Thoracic aorta (tissue), 2 donors: Measurements from ENCODE around the gene UBAP2L. TPM values are rescaled to one million over a fixed set of nuclear protein-coding genes. Genes with fewer than 3 reads are reported as not detected.
"Not testable (repeated sequence)": the region's sequence is repeated elsewhere in the genome, so short reads cannot be mapped to it uniquely, and the experiment has no call there.

Experiments used
- ATAC-seq: fragments of 150-250 bp; one replicate; pipeline ENCODE4 v1.8.0; 2017; ENCODE audit warnings: low read depth; ENCODE audit not compliant: insufficient number of reproducible peaks, low FRiP score
- DNase-seq: peaks from one replicate; pipeline ENCODE4 v3.0.0-alpha.2; 2020; ENCODE audit warnings: low spot score
- H3K27ac ChIP-seq, 2 donors: fragments of 200-600 bp; sonication (generic); 1 replicate in 1 of 2; 2 replicates in 1 of 2; pipeline ENCODE4 v1.5.1; 2016; ENCODE audit warnings: mild to moderate bottlenecking in 2 of 2, moderate library complexity in 2 of 2
- H3K27me3 ChIP-seq: fragments of 200-600 bp; sonication (generic); replicated peaks from 2 replicates; pipeline ENCODE4 v1.6.0; 2016; ENCODE audit warnings: mild to moderate bottlenecking; ENCODE audit not compliant: insufficient read depth
- H3K36me3 ChIP-seq: fragments of 200-600 bp; sonication (generic); one replicate; pipeline ENCODE4 v1.5.1; 2016
- H3K4me1 ChIP-seq, 2 donors: fragments of 200-600 bp; sonication (generic); 1 replicate in 1 of 2; 2 replicates in 1 of 2; pipeline versions ENCODE4 v1.5.1 to v1.6.0; 2016; ENCODE audit warnings: low read depth in 2 of 2, mild to moderate bottlenecking in 1 of 2; ENCODE audit not compliant: control insufficient read depth in 1 of 2
- H3K4me3 ChIP-seq: fragments of 200-600 bp; sonication (generic); 2 replicates; pipeline ENCODE4 v1.5.1; 2016; ENCODE audit warnings: mild to moderate bottlenecking
- H3K9me3 ChIP-seq: fragments of 200-600 bp; sonication (generic); 2 replicates; pipeline ENCODE4 v1.5.1; 2016
- CTCF ChIP-seq: fragments of 200-600 bp; sonication (generic); IDR thresholded peaks from one replicate; pipeline ENCODE4 v1.5.1; 2019; ENCODE audit warnings: antibody characterized with exemption
- total RNA-seq, 2 donors: library from RNA; depleted of rRNA; stranded (reverse); fragments of >200 nt; gene quantifications; one replicate each; pipeline versions ENCODE4 v1.1.0 to v1.2.3, GENCODE V29; 2016

The UBAP2L gene
- total RNA-seq, 2 donors from 2014 or later: 92.1 to 119 TPM

DNA sequence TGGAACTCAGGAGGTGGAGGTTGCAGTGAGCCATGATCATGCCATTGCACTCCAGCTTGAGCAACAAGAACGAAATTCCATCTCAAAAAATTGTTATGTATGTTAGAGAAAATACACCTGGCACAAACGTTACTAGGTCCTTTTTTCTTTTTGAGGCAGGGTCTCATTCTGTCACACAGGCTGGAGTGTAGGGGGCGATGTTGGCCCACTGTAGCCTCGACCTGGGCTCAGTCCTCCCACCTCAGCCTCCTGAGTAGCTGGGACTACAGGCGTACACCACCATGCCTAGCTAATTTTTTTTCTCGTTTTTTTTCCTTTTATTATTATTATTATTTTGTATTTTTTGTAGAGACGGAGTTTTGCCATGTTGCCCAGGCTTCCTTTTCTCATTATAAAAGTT lies 56.0 kb downstream of the UBAP2L start:
- peaks cover 7 to 15% of the 10 kb centered on the region in 2 donors for H3K4me1 ChIP-seq
- DNase-seq (no peak), ATAC-seq (no peak)
- H3K9me3 ChIP-seq: no peaks in the 10 kb centered on the region
- H3K27ac ChIP-seq: no peak overlapping the region
- H3K36me3 ChIP-seq: peaks cover 9% of the 10 kb centered on the region
- H3K4me3 ChIP-seq: no peak overlapping the region
- no peaks in the 10 kb centered on the region for H3K27me3 ChIP-seq
- TF ChIP-seq CTCF: no peak

GRCh38 chr1:154287591-154287990 lies 66.8 kb downstream of the UBAP2L start:
- not testable (repeated sequence) for DNase-seq, H3K36me3 ChIP-seq, H3K27ac ChIP-seq, H3K9me3 ChIP-seq, H3K4me3 ChIP-seq, H3K4me1 ChIP-seq, H3K27me3 ChIP-seq, ATAC-seq

DNA sequence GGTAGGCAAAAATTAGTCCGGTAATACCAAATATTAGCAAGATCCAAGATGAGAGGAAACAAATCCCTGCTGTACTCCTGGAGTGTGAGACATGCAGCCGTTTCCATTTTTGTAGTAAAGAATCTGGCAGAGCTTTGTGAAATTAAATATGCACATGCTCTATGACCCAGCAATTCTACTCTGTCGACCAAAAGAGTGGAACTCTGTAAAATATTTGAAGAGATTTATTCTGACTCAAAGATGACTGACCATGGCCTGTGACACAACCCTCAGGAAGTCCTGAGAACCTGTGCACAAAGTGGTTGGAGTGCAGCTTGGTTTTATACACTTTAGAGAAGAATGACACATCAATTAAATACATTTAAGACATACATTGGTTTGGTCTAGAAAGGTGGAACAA lies 67.9 kb downstream of the UBAP2L start:
- no peak overlapping the region for H3K27ac ChIP-seq
- H3K4me1 ChIP-seq: no peaks in the 10 kb centered on the region
- H3K4me3 ChIP-seq: no peak overlapping the region
- TF ChIP-seq CTCF: no peak
- DNase-seq: no peak
- no peak for ATAC-seq
- H3K36me3 ChIP-seq: no peaks in the 10 kb centered on the region
- H3K9me3 ChIP-seq: no peaks in the 10 kb centered on the region
- H3K27me3 ChIP-seq: no peaks in the 10 kb centered on the region

- Histone ChIP-seq H3K9me3 (peaks cover 14% of the 10 kb centered on the region), H3K4me3 (no peak overlapping the region), H3K4me1 (no peaks in the 10 kb centered on the region), H3K27me3 (no peaks in the 10 kb centered on the region), H3K27ac (no peak overlapping the region), H3K36me3 (no peaks in the 10 kb centered on the region)
- DNase-seq (no peak), ATAC-seq (no peak)
- TF ChIP-seq CTCF: no peak
Measured at GRCh38 chr1:154290921-154291320, 70.2 kb downstream of the UBAP2L start.

DNA sequence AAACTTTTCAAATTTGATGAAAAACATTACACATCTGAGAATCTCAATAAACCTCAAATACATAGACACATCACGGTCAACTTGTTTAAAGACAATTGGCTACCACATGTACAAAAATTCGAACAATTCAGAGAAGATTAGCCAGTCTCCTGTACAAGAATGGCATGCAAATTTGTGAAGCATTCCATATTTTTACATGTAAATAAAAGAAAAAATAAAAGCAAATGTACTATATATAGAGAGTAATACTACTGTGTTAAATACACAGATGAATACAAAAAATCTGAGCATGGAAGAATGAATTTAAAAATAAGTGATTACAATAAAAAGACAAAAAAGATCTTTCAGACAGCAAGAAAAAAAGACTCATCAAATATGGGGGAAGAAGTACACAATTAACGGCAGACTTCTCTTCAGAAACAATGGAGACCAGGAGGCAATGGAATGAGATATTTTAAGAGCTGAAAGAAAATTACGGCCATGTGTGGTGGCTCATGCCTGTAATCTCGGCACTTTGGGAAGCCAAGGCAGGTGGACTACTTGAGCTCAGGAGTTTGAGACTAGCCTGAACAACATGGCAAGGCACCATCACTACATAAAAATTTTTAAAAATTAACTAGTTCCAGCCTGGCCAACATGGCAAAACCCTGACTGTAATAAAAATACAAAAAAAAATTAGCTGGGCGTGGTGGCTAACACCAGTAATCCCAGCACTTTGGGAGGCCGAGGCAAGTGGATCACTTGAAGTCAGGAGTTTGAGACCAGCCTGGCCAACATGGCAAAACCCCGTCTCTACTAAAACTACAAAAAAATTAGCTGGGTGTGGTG lies 74.9 kb downstream of the UBAP2L start:
- ATAC-seq (no peak), DNase-seq (no peak)
- Histone ChIP-seq H3K36me3 (no peaks in the 10 kb centered on the region), H3K4me3 (no peak overlapping the region), H3K27me3 (no peaks in the 10 kb centered on the region), H3K9me3 (peaks cover 18% of the 10 kb centered on the region), H3K4me1 (no peaks in the 10 kb centered on the region), H3K27ac (no peak overlapping the region)
- TF ChIP-seq CTCF: no peak

GRCh38 chr1:154301582-154301981 lies 80.8 kb downstream of the UBAP2L start:
- H3K27me3 ChIP-seq: no peaks in the 10 kb centered on the region
- DNase-seq (no peak), ATAC-seq (no peak)
- no peak for TF ChIP-seq CTCF
- no peaks in the 10 kb centered on the region for H3K36me3 ChIP-seq
- H3K27ac ChIP-seq: no peak overlapping the region
- no peaks in the 10 kb centered on the region for H3K9me3 ChIP-seq
- H3K4me1 ChIP-seq: no peaks in the 10 kb centered on the region
- no peak overlapping the region for H3K4me3 ChIP-seq
